ENCODE results near the gene FSHR.

FSHR gene

DNA sequence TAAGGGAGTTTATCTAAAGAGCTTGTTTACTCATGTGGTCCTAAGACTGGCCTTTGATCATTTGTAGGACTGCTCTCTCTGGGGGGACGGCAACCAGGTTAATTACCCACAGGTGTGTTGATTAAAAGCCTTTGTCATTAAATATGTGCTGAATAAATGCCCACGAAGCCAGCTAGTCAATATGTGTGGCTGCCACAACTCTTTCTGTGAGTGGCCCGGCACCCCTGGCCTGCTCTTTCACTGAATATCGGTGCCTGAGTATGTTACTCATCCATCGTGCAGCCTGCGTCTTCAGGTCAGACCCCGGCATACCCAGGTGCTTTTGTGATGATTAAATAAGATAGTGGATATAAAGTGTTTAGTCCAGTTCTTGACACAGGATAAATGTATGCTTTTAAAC lies 24.3 kb upstream of the FSHR start:
- no peaks in the 10 kb centered on the region for H3K79me2 ChIP-seq (ENCODE audit: insufficient read depth, low read length)
- H3F3A ChIP-seq (ENCODE audit: low read depth): no peaks in the 10 kb centered on the region
- no peak overlapping the region for H3K4me3 ChIP-seq (ENCODE audit: low read length, poor library complexity, severe bottlenecking)
- no peaks in the 10 kb centered on the region for H4K20me1 ChIP-seq (ENCODE audit: insufficient read depth, low read length, poor library complexity, severe bottlenecking)
- no peak overlapping the region for H3K9ac ChIP-seq (ENCODE audit: low read depth, low read length, poor library complexity, severe bottlenecking)
- no peaks in the 10 kb centered on the region for H3K36me3 ChIP-seq (ENCODE audit: insufficient read depth, low read length)
- TF ChIP-seq, protein P1, sequence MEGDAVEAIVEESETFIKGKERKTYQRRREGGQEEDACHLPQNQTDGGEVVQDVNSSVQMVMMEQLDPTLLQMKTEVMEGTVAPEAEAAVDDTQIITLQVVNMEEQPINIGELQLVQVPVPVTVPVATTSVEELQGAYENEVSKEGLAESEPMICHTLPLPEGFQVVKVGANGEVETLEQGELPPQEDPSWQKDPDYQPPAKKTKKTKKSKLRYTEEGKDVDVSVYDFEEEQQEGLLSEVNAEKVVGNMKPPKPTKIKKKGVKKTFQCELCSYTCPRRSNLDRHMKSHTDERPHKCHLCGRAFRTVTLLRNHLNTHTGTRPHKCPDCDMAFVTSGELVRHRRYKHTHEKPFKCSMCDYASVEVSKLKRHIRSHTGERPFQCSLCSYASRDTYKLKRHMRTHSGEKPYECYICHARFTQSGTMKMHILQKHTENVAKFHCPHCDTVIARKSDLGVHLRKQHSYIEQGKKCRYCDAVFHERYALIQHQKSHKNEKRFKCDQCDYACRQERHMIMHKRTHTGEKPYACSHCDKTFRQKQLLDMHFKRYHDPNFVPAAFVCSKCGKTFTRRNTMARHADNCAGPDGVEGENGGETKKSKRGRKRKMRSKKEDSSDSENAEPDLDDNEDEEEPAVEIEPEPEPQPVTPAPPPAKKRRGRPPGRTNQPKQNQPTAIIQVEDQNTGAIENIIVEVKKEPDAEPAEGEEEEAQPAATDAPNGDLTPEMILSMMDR (conservative IDR thresholded peaks at IDR 0.05; ENCODE audit: low read length): no peak
- TF ChIP-seq EZH2phosphoT487 (IDR thresholded peaks at IDR 0.05; ENCODE audit: borderline replicate concordance): no peak
- H2AFZ ChIP-seq (ENCODE audit: low read length): no peak overlapping the region
- H3K4me1 ChIP-seq (ENCODE audit: insufficient read depth, low read length, poor library complexity, severe bottlenecking): no peaks in the 10 kb centered on the region
- H3K4me2 ChIP-seq (ENCODE audit: low read depth, low read length, poor library complexity, severe bottlenecking): no peak overlapping the region
- no peaks in the 10 kb centered on the region for H3K9me2 ChIP-seq (replicated peaks; ENCODE audit: low read depth, low read length)
- H3K9me3 ChIP-seq (ENCODE audit: insufficient read depth, low read depth, low read length): no peaks in the 10 kb centered on the region
- no peaks in the 10 kb centered on the region for H3K27me3 ChIP-seq (ENCODE audit: insufficient read depth, low read length, poor library complexity, severe bottlenecking)

DNA sequence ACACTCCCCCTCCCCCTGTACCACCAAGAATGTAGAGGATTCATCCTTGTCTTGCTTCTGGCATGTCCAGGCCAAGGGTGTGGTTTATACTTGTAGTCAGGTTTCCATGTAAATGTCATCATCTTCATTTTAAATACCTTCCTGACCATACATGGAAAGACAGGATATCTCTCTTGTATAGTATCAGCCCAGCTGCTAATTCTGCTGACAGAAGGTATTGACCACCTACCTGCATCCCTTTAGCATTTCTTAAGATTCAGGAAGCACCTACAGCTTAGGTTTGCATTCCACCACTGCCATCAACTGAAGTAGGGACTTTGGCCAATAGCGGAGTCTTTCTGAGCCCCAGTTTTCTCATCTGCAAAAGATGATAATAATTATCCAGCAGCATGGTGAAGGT lies 22.9 kb upstream of the FSHR start:
- no peak for TF ChIP-seq EZH2phosphoT487 (IDR thresholded peaks at IDR 0.05; ENCODE audit: borderline replicate concordance)
- TF ChIP-seq, protein P1 (conservative IDR thresholded peaks at IDR 0.05; ENCODE audit: low read length): no peak
- H3F3A ChIP-seq (ENCODE audit: low read depth): no peaks in the 10 kb centered on the region
- no peaks in the 10 kb centered on the region for H3K79me2 ChIP-seq (ENCODE audit: insufficient read depth, low read length)

DNA sequence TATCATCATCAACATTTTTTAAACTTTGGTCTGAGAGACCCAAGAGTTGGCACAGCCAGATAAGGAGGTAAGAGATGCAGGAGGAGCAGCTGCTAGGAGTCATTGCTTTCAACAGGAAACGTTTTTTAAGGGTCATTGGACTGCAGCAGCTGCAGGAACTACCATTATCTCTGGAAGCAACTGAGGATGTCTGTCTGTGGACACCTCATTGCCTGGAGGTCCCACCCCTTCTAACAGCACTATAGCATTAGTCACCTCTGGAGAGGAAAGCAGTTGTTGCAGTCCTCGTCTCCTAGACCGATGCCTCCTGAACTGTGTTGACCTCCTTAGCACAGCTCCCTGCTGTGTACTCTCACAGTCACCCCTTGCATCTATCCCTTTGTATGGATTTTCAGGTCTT lies 21.5 kb upstream of the FSHR start:
- TF ChIP-seq, protein P1 (conservative IDR thresholded peaks at IDR 0.05; ENCODE audit: low read length): no peak
- no peak for TF ChIP-seq EZH2phosphoT487 (IDR thresholded peaks at IDR 0.05; ENCODE audit: borderline replicate concordance)
- Histone ChIP-seq H3K9me3 (ENCODE audit: insufficient read depth, low read depth, low read length) (no peaks in the 10 kb centered on the region), H3F3A (ENCODE audit: low read depth) (no peaks in the 10 kb centered on the region), H3K4me1 (ENCODE audit: insufficient read depth, low read length, poor library complexity, severe bottlenecking) (no peaks in the 10 kb centered on the region), H2AFZ (ENCODE audit: low read length) (no peak overlapping the region), H3K4me2 (ENCODE audit: low read depth, low read length, poor library complexity, severe bottlenecking) (no peak overlapping the region), H3K79me2 (ENCODE audit: insufficient read depth, low read length) (no peaks in the 10 kb centered on the region), H3K27me3 (ENCODE audit: insufficient read depth, low read length, poor library complexity, severe bottlenecking) (no peaks in the 10 kb centered on the region), H3K36me3 (ENCODE audit: insufficient read depth, low read length) (no peaks in the 10 kb centered on the region), H4K20me1 (ENCODE audit: insufficient read depth, low read length, poor library complexity, severe bottlenecking) (no peaks in the 10 kb centered on the region), H3K9ac (ENCODE audit: low read depth, low read length, poor library complexity, severe bottlenecking) (no peak overlapping the region), H3K4me3 (ENCODE audit: low read length, poor library complexity, severe bottlenecking) (no peak overlapping the region), H3K9me2 (replicated peaks; ENCODE audit: low read depth, low read length) (no peaks in the 10 kb centered on the region)

More for the DNA sequence above, 22.9 kb upstream of the FSHR start:
- Histone ChIP-seq H2AFZ (ENCODE audit: low read length) (no peak overlapping the region), H3K27me3 (ENCODE audit: insufficient read depth, low read length, poor library complexity, severe bottlenecking) (no peaks in the 10 kb centered on the region), H4K20me1 (ENCODE audit: insufficient read depth, low read length, poor library complexity, severe bottlenecking) (no peaks in the 10 kb centered on the region), H3K9ac (ENCODE audit: low read depth, low read length, poor library complexity, severe bottlenecking) (no peak overlapping the region), H3K4me3 (ENCODE audit: low read length, poor library complexity, severe bottlenecking) (no peak overlapping the region), H3K36me3 (ENCODE audit: insufficient read depth, low read length) (no peaks in the 10 kb centered on the region), H3K4me1 (ENCODE audit: insufficient read depth, low read length, poor library complexity, severe bottlenecking) (no peaks in the 10 kb centered on the region), H3K4me2 (ENCODE audit: low read depth, low read length, poor library complexity, severe bottlenecking) (no peak overlapping the region), H3K9me3 (ENCODE audit: insufficient read depth, low read depth, low read length) (no peaks in the 10 kb centered on the region), H3K9me2 (replicated peaks; ENCODE audit: low read depth, low read length) (no peaks in the 10 kb centered on the region)
